ENCODE data around the gene MFAP1.
"Not testable (repeated sequence)": the region's sequence is repeated elsewhere in the genome, so short reads cannot be mapped to it uniquely, and the experiment has no call there.

Gene MFAP1

GRCh38 chr15:43815064-43815463 lies 9.4 kb downstream of the MFAP1 start:
- DNase-seq, result not testable (repeated sequence)

GRCh38 chr15:43808960-43809678 lies 15.4 kb downstream of the MFAP1 start:
- no peak for DNase-seq

- no peak for DNase-seq
These were observed 16.0 kb downstream of the MFAP1 start for GRCh38 chr15:43808435-43808950.

- not testable (repeated sequence) for DNase-seq
These were observed 21.8 kb downstream of the MFAP1 start for GRCh38 chr15:43802676-43803075.

GRCh38 chr15:43800286-43801141 lies 24.0 kb downstream of the MFAP1 start, which contains the start of gene HYPK:
HYPK (plus strand) TSS chr15:43800599; CDS start chr15:43800623, 24 bp downstream.
- DNase-seq, result peak; percentile 56

GRCh38 chr15:43799945-43800285 lies 24.6 kb downstream of the MFAP1 start, which contains the start of gene SERINC4:
SERINC4 (minus strand) TSS chr15:43800220; CDS start chr15:43799986, 234 bp downstream.
- DNase-seq, result no peak

GRCh38 chr15:43799209-43799944 lies 25.1 kb downstream of the MFAP1 start:
- DNase-seq, result no peak

- no peak for DNase-seq
These were observed 27.9 kb downstream of the MFAP1 start for GRCh38 chr15:43796566-43796965.

GRCh38 chr15:43795997-43796396 lies 28.5 kb downstream of the MFAP1 start:
- DNase-seq, result no peak

- DNase-seq, result no peak
These were observed 29.3 kb downstream of the MFAP1 start for GRCh38 chr15:43795197-43795596.

GRCh38 chr15:43794269-43795037 lies 30.0 kb downstream of the MFAP1 start:
- no peak for DNase-seq

- no peak for DNase-seq
These were observed 30.8 kb downstream of the MFAP1 start for GRCh38 chr15:43793647-43794046.

GRCh38 chr15:43792761-43793476 lies 31.6 kb downstream of the MFAP1 start:
- DNase-seq, result no peak

- peak; percentile 86 for DNase-seq
These were observed 32.3 kb downstream of the MFAP1 start, which contains the start of gene SERF2 for GRCh38 chr15:43791993-43792760. SERF2 (plus strand) TSS chr15:43792320; CDS start chr15:43792377, 57 bp downstream.

GRCh38 chr15:43789409-43789808 lies 35.1 kb downstream of the MFAP1 start:
- no peak for DNase-seq

GRCh38 chr15:43779016-43779415 lies 45.5 kb downstream of the MFAP1 start:
- DNase-seq, result no peak

- peak; percentile 46 for DNase-seq
These were observed 47.1 kb downstream of the MFAP1 start for GRCh38 chr15:43777267-43777914.

- DNase-seq, result peak; percentile 58
These were observed 47.7 kb downstream of the MFAP1 start, which contains the start of gene ELL3 for GRCh38 chr15:43776718-43777266. ELL3 (minus strand) TSS chr15:43776966; CDS start chr15:43776901, 65 bp downstream.

GRCh38 chr15:43776101-43776717 lies 48.3 kb downstream of the MFAP1 start:
- no peak for DNase-seq
